Activated CD8-positive, alpha-beta T cell treated with anti-CD3 and anti-CD28 coated beads for 36 hours (primary cell): Measurements from ENCODE around the gene ZSWIM1. TPM values are rescaled to one million over a fixed set of nuclear protein-coding genes. Genes with fewer than 3 reads are reported as not detected.
A peak's percentile ranks its signal among the peaks of the same experiment; 100 is the strongest.

Source experiments
- ATAC-seq: fragments of 200-7000 bp; cut with Tn5 transposase; one replicate; pipeline ENCODE4 v1.10.0; 2021; ENCODE audit warnings: mild to moderate bottlenecking, moderate library complexity
- CTCF ChIA-PET: fragments of 350-600 bp; sonication (Branson Sonifier 250); formaldehyde crosslinking; loops from one replicate; lab custom pipeline; 2021; ENCODE audit warnings: antibody characterized with exemption; lab: Charles Lee
- POLR2A ChIA-PET: fragments of 350-600 bp; sonication (Branson Sonifier 250); formaldehyde crosslinking; loops from one replicate; lab custom pipeline; 2021; ENCODE audit warnings: antibody characterized with exemption; lab: Charles Lee
- DNase-seq: peaks from one replicate; pipeline ENCODE4 v3.0.0-alpha.2; 2020
- H3K27ac Mint-ChIP-seq: one replicate; pipeline ENCODE4 v1.8.0; 2021; ENCODE audit warnings: mild to moderate bottlenecking, mixed read lengths
- H3K27me3 Mint-ChIP-seq: one replicate; pipeline ENCODE4 v1.8.0; 2021; ENCODE audit warnings: mixed read lengths
- H3K36me3 Mint-ChIP-seq: one replicate; pipeline ENCODE4 v1.8.0; 2021; ENCODE audit warnings: low read depth, mixed read lengths
- H3K4me1 Mint-ChIP-seq: one replicate; pipeline ENCODE4 v1.8.0; 2021; ENCODE audit warnings: low read depth, mixed read lengths
- H3K4me3 Mint-ChIP-seq: one replicate; pipeline ENCODE4 v1.8.0; 2021; ENCODE audit warnings: mild to moderate bottlenecking, moderate library complexity, mixed read lengths
- H3K9me3 Mint-ChIP-seq: one replicate; pipeline ENCODE4 v1.8.0; 2021; ENCODE audit warnings: mixed read lengths
- intact Hi-C: fragments of 100-400 bp; cut with micrococcal nuclease; formaldehyde crosslinking; loops from one replicate; pipeline ENCODE4 v1.10.0; 2022
- total RNA-seq, 2 experiments: library from RNA; stranded (reverse); gene quantifications; one replicate each; pipeline ENCODE4 v1.2.3, GENCODE V29; 2021
- TF ChIP-seq, protein P1 (sequence below): fragments of 200-600 bp; IDR thresholded peaks from one replicate; pipeline ENCODE4 v1.8.0; 2022; ENCODE audit warnings: antibody characterized with exemption, mild to moderate bottlenecking

Gene ZSWIM1
- total RNA-seq, 2 experiments from 2014 or later: 8.2 to 9.1 TPM

DNA sequence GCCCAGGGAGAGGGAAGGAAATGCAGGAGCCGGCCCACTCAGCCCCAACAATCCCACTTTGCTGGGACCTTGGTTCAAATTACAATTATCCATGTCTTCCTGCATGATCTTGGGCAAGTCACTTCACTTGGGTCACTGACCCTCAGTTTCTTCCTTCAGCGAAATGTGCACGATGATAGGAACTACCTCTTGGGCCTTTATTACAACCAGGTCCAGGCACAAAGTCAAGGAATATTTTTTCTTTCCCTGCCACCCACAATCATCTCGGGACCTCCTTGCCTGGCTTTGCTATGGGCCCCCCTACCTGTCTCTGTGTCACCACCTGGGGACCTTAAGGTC is 31.3 kb downstream of the ZSWIM1 start:
- intact Hi-C loops: no loop called here
- TF ChIP-seq, protein P1, sequence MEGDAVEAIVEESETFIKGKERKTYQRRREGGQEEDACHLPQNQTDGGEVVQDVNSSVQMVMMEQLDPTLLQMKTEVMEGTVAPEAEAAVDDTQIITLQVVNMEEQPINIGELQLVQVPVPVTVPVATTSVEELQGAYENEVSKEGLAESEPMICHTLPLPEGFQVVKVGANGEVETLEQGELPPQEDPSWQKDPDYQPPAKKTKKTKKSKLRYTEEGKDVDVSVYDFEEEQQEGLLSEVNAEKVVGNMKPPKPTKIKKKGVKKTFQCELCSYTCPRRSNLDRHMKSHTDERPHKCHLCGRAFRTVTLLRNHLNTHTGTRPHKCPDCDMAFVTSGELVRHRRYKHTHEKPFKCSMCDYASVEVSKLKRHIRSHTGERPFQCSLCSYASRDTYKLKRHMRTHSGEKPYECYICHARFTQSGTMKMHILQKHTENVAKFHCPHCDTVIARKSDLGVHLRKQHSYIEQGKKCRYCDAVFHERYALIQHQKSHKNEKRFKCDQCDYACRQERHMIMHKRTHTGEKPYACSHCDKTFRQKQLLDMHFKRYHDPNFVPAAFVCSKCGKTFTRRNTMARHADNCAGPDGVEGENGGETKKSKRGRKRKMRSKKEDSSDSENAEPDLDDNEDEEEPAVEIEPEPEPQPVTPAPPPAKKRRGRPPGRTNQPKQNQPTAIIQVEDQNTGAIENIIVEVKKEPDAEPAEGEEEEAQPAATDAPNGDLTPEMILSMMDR: no peak
- H3K4me3 Mint-ChIP-seq: peak overlapping the region; percentile 86
- peaks cover 11% of the 10 kb centered on the region for H3K27me3 Mint-ChIP-seq
- H3K36me3 Mint-ChIP-seq: no peaks in the 10 kb centered on the region
- POLR2A ChIA-PET: interaction anchor here (1.3 to 4.4 kb wide), 2 partner anchors 22 to 99 kb away, joined by 4 to 35 read pairs; partner anchors contain the start of genes PCIF1 and UBE2C
- no peak for DNase-seq
- CTCF ChIA-PET: no interaction called here
- ATAC-seq: no peak
- H3K9me3 Mint-ChIP-seq: no peaks in the 10 kb centered on the region
- no peak overlapping the region for H3K27ac Mint-ChIP-seq
- H3K4me1 Mint-ChIP-seq: peaks cover 17% of the 10 kb centered on the region

DNA sequence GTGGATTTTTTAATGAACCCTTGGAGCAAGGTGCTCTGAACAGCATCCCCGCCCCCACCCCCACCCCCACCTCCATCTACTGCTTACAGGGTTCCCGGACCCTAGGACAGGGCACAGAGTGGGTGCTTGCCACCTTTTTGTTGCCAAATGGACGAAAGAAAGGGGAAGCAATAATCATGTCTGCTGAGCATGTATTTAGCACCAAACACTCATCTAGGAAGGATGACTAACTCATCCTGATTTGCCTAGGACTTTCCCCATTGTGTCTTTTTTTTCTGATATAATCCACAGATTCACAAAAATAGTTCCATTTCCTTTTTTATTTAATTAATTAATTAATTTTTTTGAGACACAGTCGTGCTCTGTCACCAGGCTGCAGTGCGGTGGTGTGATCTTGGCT is 32.1 kb downstream of the ZSWIM1 start:
- Mint-ChIP-seq H3K36me3 (no peaks in the 10 kb centered on the region), H3K4me3 (no peak overlapping the region), H3K9me3 (no peaks in the 10 kb centered on the region), H3K27ac (no peak overlapping the region), H3K27me3 (peaks cover 14% of the 10 kb centered on the region), H3K4me1 (peaks cover 17% of the 10 kb centered on the region)
- TF ChIP-seq, protein P1: no peak
- POLR2A ChIA-PET: no interaction called here
- CTCF ChIA-PET: no interaction called here
- intact Hi-C loops: no loop called here
- DNase-seq: no peak
- no peak for ATAC-seq

DNA sequence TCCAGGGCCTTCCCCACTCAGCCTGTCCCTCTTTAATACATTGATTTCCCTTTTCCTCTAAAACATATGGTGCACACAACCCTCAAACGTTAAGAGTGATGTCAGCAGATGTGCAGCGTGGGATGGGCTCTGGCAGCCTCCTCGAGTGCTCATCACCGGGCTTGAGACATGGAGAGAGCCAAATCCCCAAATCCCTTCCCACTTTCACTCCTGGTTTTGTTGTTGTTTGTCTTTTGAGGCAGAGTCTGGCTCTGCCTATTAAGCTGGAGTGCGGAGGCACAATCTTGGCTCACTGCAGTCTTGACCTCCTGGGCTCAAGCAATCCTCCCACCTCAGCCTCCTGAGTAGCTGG is 36.7 kb downstream of the ZSWIM1 start:
- ATAC-seq (no peak), DNase-seq (no peak)
- H3K27me3 Mint-ChIP-seq: peaks cover 14% of the 10 kb centered on the region
- CTCF ChIA-PET: interaction anchor here (1.4 kb wide), 1 partner anchor 52 kb away, joined by 5 read pairs; no protein-coding TSS in a partner anchor
- POLR2A ChIA-PET: interaction anchor here (1.4 kb wide), 1 partner anchor 16 kb away, joined by 4 read pairs; no protein-coding TSS in a partner anchor
- no peaks in the 10 kb centered on the region for H3K9me3 Mint-ChIP-seq
- intact Hi-C loops: no loop called here
- no peaks in the 10 kb centered on the region for H3K36me3 Mint-ChIP-seq
- TF ChIP-seq, protein P1: no peak
- H3K27ac Mint-ChIP-seq: no peak overlapping the region
- H3K4me3 Mint-ChIP-seq: no peak overlapping the region
- H3K4me1 Mint-ChIP-seq: peaks cover 4% of the 10 kb centered on the region

DNA sequence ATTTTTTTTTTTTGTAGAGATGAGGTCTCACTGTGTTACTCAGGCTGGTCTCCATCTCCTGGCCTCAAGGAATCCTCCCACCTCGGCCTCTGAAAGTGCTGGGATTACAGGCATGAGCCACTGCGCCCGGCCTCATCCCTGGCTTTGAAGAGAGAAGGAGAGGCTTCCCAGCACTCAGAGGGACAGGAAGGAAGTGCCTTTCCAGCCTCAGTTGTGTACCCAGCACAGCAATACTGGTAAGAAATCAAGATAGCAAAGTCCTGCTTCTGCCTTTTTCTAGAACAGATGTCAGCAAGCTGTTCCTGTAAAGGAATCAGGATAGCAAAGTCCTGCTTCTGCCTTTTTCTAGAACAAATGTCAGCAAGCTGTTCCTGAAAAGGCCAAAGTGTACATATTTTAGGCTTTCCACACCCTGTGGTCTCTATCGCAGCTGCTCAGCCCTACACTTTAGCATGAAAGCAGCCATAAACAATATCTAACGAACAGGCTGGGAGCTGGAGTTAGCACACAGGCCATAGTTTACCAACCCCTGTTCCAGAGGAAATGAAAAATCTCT is 37.2 kb downstream of the ZSWIM1 start:
- ATAC-seq: no peak
- CTCF ChIA-PET: interaction anchor here (1.4 kb wide), 1 partner anchor 52 kb away, joined by 5 read pairs; no protein-coding TSS in a partner anchor

More for the DNA sequence above, 37.2 kb downstream of the ZSWIM1 start:
- no peaks in the 10 kb centered on the region for H3K9me3 Mint-ChIP-seq
- H3K27ac Mint-ChIP-seq: no peak overlapping the region
- no peak for DNase-seq
- H3K27me3 Mint-ChIP-seq: peaks cover 13% of the 10 kb centered on the region
- TF ChIP-seq, protein P1: no peak
- no peaks in the 10 kb centered on the region for H3K36me3 Mint-ChIP-seq
- no peak overlapping the region for H3K4me3 Mint-ChIP-seq
- intact Hi-C loops: no loop called here
- POLR2A ChIA-PET: interaction anchor here (0.7 to 1.4 kb wide), 3 partner anchors 15 to 60 kb away, joined by 3 to 4 read pairs (median 3); no protein-coding TSS in a partner anchor
- H3K4me1 Mint-ChIP-seq: peaks cover 3% of the 10 kb centered on the region
